Lower leg skin (tissue), 4 donors: ENCODE data around the gene KCTD6. TPM values are rescaled to one million over a fixed set of nuclear protein-coding genes. Genes with fewer than 3 reads are reported as not detected.

Source experiments
- DNase-seq, 2 donors: peaks; one replicate each; pipeline ENCODE4 v3.0.0-alpha.2; 2019; ENCODE audit warnings: low spot score in 2 of 2
- H3K4me3 ChIP-seq: fragments of 200-600 bp; sonication (generic); 2 replicates; pipeline ENCODE4 v1.5.1; 2017; ENCODE audit warnings: mild to moderate bottlenecking, low read depth; ENCODE audit not compliant: poor library complexity, severe bottlenecking
- POLR2A ChIP-seq, 2 donors: fragments of 450-650 bp; IDR thresholded peaks; one replicate each; pipeline ENCODE4 v1.6.1; 2016 to 2017; ENCODE audit warnings: antibody characterized with exemption in 2 of 2, mild to moderate bottlenecking in 1 of 2, moderate library complexity in 1 of 2
- WGBS, 2 donors: methylation state at CpG; one replicate each; pipeline ENCODE4 v1.1.5; 2018; 5-methylcytosine and 5-hydroxymethylcytosine counted together
- intact Hi-C: fragments of 100-400 bp; cut with DNase I; formaldehyde crosslinking; loops from one replicate; pipeline ENCODE4 v1.15.0; 2023; ENCODE audit warnings: low total_unique reads
- total RNA-seq, 4 donors: library from RNA; depleted of rRNA; stranded (reverse); fragments of >200 nt; gene quantifications; one replicate each; pipeline ENCODE4 v1.1.0, GENCODE V29; 2016
- TF ChIP-seq, protein P1 (sequence below), 3 donors: fragments of 450-650 bp; IDR thresholded peaks; one replicate each; pipeline ENCODE4 v1.5.1; 2016; ENCODE audit warnings: antibody characterized with exemption in 3 of 3, mild to moderate bottlenecking in 3 of 3, moderate library complexity in 2 of 3

Gene KCTD6
- total RNA-seq, 4 donors from 2014 or later = 9.4 to 14.8 (median 11.6) TPM

DNA sequence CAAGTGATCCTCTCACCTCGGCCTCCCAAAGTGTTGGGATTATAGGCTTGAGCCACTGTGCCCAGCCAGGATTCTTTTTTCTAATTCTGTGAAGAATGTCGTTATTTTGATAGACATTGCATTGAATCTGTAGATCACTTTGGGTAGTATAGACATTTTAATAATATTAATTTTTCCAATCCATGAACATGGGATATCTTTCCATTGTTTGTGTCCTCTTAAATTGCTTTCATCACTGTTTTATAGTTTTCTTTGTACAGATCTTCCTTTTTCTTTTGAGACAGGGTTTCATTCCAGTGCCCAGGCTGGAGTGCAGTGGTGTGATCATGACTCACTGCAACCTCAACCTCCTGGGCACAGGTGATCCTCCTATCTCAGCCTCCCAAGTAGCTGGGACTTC lies 11.6 kb upstream of the KCTD6 start:
- WGBS, 2 donors = 93 to 96% methylated on average over 2 of the region's 2 CpGs
- no peak for DNase-seq
- H3K4me3 ChIP-seq = no peak overlapping the region
- TF ChIP-seq POLR2A (IDR thresholded peaks at IDR 0.05) = no peak
- TF ChIP-seq, protein P1, sequence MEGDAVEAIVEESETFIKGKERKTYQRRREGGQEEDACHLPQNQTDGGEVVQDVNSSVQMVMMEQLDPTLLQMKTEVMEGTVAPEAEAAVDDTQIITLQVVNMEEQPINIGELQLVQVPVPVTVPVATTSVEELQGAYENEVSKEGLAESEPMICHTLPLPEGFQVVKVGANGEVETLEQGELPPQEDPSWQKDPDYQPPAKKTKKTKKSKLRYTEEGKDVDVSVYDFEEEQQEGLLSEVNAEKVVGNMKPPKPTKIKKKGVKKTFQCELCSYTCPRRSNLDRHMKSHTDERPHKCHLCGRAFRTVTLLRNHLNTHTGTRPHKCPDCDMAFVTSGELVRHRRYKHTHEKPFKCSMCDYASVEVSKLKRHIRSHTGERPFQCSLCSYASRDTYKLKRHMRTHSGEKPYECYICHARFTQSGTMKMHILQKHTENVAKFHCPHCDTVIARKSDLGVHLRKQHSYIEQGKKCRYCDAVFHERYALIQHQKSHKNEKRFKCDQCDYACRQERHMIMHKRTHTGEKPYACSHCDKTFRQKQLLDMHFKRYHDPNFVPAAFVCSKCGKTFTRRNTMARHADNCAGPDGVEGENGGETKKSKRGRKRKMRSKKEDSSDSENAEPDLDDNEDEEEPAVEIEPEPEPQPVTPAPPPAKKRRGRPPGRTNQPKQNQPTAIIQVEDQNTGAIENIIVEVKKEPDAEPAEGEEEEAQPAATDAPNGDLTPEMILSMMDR (IDR thresholded peaks at IDR 0.05) = no peak
- intact Hi-C loops = no loop called here

DNA sequence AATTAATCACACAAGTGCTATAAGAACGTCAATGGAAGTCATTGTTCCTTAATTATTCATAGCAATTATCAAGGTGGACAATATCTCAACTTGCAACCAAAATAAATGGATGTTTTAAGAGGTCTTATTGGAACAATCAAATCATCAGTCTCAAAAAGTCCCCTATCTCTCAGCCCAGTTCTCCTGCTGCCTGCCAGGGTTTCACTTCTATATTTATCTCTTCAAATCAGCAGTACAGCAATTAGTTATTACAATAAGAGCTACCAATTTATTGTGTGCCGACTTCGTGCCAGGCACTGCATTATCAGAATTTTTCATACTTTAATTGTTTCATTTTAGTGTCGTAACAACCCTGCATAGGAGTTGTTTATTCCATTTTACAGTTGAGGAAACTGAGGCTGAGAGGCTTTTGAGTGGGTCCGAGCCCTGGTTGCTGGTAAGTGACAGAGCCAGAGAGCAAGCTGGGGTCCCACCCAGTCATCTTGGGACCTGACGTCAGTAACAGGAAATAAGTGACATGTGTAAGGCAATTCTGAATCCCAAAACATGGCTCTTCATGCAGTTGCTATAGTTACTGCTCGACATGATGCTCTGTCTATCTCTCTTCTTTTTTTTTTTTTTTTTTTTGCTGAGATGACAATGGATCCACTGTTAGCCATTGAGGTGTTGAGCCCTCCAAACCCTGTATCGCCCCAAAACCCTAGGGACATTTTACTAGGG lies 8.8 kb upstream of the KCTD6 start:
- intact Hi-C loops = no loop called here
- DNase-seq = no peak
- TF ChIP-seq, protein P1 (IDR thresholded peaks at IDR 0.05) = no peak
- TF ChIP-seq POLR2A (IDR thresholded peaks at IDR 0.05) = no peak
- WGBS, 2 donors = 52 to 59% methylated on average over 8 of the region's 8 CpGs
- H3K4me3 ChIP-seq = no peak overlapping the region

DNA sequence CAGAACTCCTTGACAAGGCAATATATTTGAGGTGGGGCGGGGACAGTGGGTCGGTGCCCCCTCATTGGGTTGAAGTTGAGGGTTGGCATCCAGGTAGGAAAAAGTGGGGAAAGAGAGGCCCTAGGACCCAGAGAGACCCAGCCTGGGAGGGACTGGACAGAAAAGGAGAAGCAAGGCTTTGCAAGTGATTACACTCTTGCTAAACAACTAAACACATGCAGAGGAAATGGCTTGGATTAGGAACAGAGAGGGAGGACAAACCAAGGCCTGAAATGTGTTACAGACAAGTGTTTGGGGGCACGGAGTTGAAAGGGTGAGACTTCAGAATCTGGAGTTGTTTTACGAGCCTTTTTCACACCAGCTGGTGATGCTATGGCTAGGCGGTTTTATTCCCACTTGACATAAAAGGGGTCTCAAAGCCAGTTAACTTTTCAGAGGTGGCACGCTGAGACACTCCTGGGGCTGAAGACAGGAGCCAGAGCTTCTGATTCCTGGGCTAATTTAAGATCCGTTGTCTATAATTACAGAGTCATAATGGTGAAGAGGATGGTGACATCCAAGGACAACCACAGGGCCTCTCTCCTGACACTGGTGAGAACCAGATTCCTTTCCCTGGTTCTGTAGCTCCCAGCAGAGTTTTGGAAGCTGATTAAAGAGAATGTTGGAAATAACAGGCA lies 7.7 kb upstream of the KCTD6 start:
- TF ChIP-seq POLR2A (IDR thresholded peaks at IDR 0.05) = no peak
- TF ChIP-seq, protein P1 (IDR thresholded peaks at IDR 0.05) = no peak
- DNase-seq = no peak
- intact Hi-C loops = no loop called here
- no peak overlapping the region for H3K4me3 ChIP-seq
- WGBS, 2 donors = 69 to 73% methylated on average over 7 of the region's 7 CpGs

DNA sequence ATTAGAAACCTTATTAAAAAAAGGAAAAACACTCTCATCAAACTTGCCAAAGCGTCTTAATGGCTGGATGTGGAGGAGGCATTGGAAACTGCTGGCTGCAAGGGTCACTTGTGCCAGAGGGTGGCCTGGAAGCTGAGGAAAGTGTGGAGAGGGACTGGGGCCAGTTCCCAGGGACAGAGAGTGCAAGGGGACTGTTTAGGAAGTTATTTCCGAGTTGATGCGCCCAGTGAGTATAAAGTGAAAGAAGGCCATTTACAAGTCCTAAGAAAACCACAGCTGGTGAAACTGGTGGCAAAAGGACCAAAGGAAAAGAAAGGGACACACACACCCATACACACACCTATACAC lies 7.2 kb upstream of the KCTD6 start:
- WGBS, 2 donors = 63 to 65% methylated on average over 3 of the region's 3 CpGs
- TF ChIP-seq, protein P1 (IDR thresholded peaks at IDR 0.05) = no peak
- TF ChIP-seq POLR2A (IDR thresholded peaks at IDR 0.05) = no peak
- intact Hi-C loops = no loop called here

DNA sequence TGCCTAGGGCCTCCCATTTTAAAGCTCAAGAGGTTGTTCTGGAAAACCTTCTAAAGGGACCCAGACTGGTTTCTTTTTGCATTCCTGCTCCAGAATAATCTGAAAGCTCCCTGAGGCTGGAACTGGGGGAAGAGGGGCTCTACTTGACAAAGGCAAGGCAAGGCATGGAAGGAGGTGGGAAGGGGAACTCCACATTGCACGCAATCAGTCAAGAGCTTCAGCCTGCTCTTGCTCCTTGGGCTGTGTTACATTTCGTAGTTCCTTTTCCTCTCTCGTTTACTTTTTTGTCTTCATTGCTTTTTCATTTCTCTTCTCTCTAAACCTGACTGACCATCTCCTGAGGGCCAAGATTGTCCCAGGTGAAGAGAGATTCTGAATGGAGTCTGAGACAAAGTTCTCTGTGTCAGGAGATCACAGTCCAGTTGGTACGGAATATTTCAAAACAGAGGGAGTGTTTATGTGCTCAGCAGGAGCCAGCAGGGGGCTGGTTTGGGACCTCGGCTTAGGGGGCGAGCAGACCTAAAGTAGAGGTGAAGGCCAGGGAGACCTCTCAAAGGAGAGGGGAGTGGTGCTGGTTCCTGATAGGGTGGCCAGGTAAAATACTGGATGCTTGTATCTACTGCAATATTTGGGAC lies 6.0 kb upstream of the KCTD6 start:
- intact Hi-C loops = no loop called here
- DNase-seq = no peak
- TF ChIP-seq, protein P1 (IDR thresholded peaks at IDR 0.05) = no peak
- TF ChIP-seq POLR2A (IDR thresholded peaks at IDR 0.05) = no peak
- WGBS, 2 donors = 84 to 87% methylated on average over 6 of the region's 6 CpGs
- H3K4me3 ChIP-seq = no peak overlapping the region

More for the DNA sequence above, 7.2 kb upstream of the KCTD6 start:
- H3K4me3 ChIP-seq = no peak overlapping the region
- no peak for DNase-seq
